H1 (cell line): ENCODE results near the gene IFNG. TPM values are rescaled to one million over a fixed set of nuclear protein-coding genes. Genes with fewer than 3 reads are reported as not detected.

Experiments
- CHD7 ChIP-seq: fragments of 300-600 bp; sonication (generic); IDR thresholded peaks from 2 replicates; pipeline ENCODE4 v1.7.1; 2012; ENCODE audit warnings: low read length, moderate library complexity, mild to moderate bottlenecking, inconsistent platforms; ENCODE audit not compliant: insufficient replicate concordance
- HDAC6 ChIP-seq: IDR thresholded peaks from one replicate; pipeline ENCODE4 v1.7.1; 2012; ENCODE audit warnings: low read depth, mild to moderate bottlenecking, inconsistent platforms, low read length, moderate library complexity
- TAF1 ChIP-seq: IDR thresholded peaks from 2 replicates; pipeline ENCODE4 v1.6.1; 2011; ENCODE audit warnings: mild to moderate bottlenecking, low read depth, low read length
- polyA plus RNA-seq, 7 experiments: library from polyadenylated mRNA; depleted of rRNA in 3 of 7; stranded (reverse) in 5 of 7; unstranded in 2 of 7; fragments of >200 nt in 5 of 7; fragments of 200-250 nt in 2 of 7; gene quantifications; 1 replicate in 5 of 7; 2 replicates in 1 of 7; 4 replicates in 1 of 7; pipeline versions ENCODE4 v1.2.1 to v1.2.3, GENCODE V29; 2011 to 2013; ENCODE audit warnings: missing spikeins in 2 of 7, mixed read lengths in 2 of 7
- total RNA-seq: library from RNA; stranded (reverse); fragmentation: NEBNext Ultra II Directional; extraction: Animal tissue kit (Norgen Biotek cat#: 25700); gene quantifications from 2 replicates; pipeline ENCODE4 v1.2.1, GENCODE V29; 2021

The IFNG gene
- total and polyA plus RNA-seq, 2 of the 8 experiments (the other 6 are each of a cell fraction or from before 2014, with no cell fraction given): not detected

DNA sequence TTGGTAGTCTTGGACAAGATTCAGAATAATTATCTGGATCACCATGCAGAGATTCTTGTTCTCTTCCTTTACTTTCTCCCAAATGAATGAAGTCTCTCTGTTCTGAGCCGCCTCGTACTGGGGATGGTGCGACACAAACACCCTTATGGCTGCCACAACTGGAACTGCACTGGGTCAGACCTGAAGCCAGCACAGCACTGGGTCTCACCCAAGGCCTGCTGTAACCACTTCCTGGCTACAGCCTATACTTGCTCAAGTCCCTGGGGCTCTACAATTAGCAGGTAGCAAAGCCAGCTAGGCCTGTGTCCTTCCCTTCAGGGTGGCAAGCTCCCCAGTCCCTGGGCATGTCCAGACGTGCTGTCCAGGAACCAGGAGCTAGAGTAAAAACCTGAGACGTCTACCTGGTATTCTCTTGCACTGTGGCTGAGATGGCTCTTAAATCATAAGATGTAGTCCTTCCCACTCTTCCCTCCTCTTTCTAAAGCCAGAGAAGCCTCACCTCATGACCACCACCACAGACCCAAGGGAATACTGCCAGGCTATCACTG, 27.6 kb downstream of the IFNG start (continued):
- TF ChIP-seq TAF1 (no peak), CHD7 (no peak), HDAC6 (no peak)
- TF ChIP-seq, all 59 proteins: peak for 0
